Activated CD4-positive, alpha-beta memory T cell treated with anti-CD3 and anti-CD28 coated beads, Interleukin-2, amount 10 ng/mL, durations not matched to agents 7 days and 5 days (primary cell): Measurements from ENCODE around the gene DSP. TPM values are rescaled to one million over a fixed set of nuclear protein-coding genes. Genes with fewer than 3 reads are reported as not detected.
A peak's percentile ranks its signal among the peaks of the same experiment; 100 is the strongest.

Experiments
- CTCF ChIA-PET: fragments of 350-600 bp; sonication (Branson Sonifier 250); formaldehyde crosslinking; loops from one replicate; lab custom pipeline; 2021; ENCODE audit warnings: antibody characterized with exemption, inconsistent platforms; lab: Charles Lee
- POLR2A ChIA-PET: fragments of 350-600 bp; sonication (Branson Sonifier 250); formaldehyde crosslinking; loops from one replicate; lab custom pipeline; 2021; ENCODE audit warnings: antibody characterized with exemption; lab: Charles Lee
- DNase-seq: peaks from one replicate; pipeline ENCODE4 v3.0.0-alpha.2; 2020
- H3K27ac Mint-ChIP-seq: one replicate; pipeline ENCODE4 v1.8.0; 2021; ENCODE audit warnings: mild to moderate bottlenecking, mixed read lengths
- H3K27me3 Mint-ChIP-seq: one replicate; pipeline ENCODE4 v1.8.0; 2021; ENCODE audit warnings: mixed read lengths
- H3K36me3 Mint-ChIP-seq: one replicate; pipeline ENCODE4 v1.8.0; 2021; ENCODE audit warnings: low read depth, mixed read lengths
- H3K4me1 Mint-ChIP-seq: one replicate; pipeline ENCODE4 v1.8.0; 2021; ENCODE audit warnings: mixed read lengths
- H3K4me3 Mint-ChIP-seq: one replicate; pipeline ENCODE4 v1.8.0; 2021; ENCODE audit warnings: mild to moderate bottlenecking, mixed read lengths
- H3K9me3 Mint-ChIP-seq: one replicate; pipeline ENCODE4 v1.8.0; 2021; ENCODE audit warnings: mixed read lengths
- total RNA-seq, 2 experiments: library from RNA; stranded (reverse); gene quantifications; one replicate each; pipeline ENCODE4 v1.2.3, GENCODE V29; 2021

Gene DSP
- total RNA-seq, 2 experiments from 2014 or later: 0.15 to 0.33 TPM

DNA sequence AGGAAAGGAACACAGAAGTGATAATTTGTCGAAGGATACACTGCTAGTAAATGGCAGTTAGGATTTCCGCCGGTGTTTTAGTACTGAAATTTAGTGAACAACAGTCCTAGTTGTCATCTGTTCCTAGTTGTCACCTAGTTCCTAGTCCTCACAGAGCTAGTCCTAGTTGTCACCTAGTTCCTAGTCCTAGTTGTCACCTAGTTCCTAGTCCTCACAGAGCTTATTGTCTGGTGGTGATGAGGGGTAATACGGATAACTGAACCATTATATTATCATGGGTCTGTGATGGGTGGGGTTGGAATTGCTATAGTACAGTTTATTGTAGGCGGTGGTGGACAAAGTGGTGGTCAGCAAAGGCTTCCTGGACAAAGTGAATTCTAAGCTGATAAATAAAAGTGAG lies 50.3 kb downstream of the DSP start:
- Mint-ChIP-seq H3K27me3 (no peaks in the 10 kb centered on the region), H3K36me3 (peaks cover 37% of the 10 kb centered on the region), H3K9me3 (no peaks in the 10 kb centered on the region), H3K4me1 (peaks cover 35% of the 10 kb centered on the region), H3K27ac (no peak overlapping the region), H3K4me3 (peak overlapping the region; percentile 36)
- ChIA-PET CTCF (interaction anchor here (0.6 to 2.9 kb wide), 2 partner anchors 141 to 317 kb away, joined by 3 to 12 read pairs; no protein-coding TSS in a partner anchor), POLR2A (interaction anchor here (0.6 kb wide), 1 partner anchor 23 kb away, joined by 3 read pairs; no protein-coding TSS in a partner anchor)
- DNase-seq: no peak

DNA sequence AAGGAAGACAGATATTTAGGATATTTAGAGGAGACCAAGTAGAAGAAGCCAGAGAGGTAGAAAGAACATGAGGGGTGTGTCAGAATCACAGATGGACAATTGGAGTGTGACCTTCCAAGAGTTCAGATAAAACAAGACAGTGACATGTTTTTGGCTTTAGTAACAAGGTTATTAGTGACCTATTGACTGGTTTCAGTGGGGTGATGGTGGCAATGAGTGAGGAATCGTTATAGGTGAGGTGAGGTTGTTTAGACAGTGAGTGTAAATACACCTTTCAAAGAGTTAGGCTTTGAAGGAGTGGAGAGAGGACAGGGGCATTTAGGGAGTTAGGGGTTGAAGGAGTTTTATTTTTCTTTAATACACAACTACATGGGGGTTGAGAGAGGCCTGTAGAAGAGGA lies 51.8 kb downstream of the DSP start:
- no peaks in the 10 kb centered on the region for H3K9me3 Mint-ChIP-seq
- POLR2A ChIA-PET: no interaction called here
- no peaks in the 10 kb centered on the region for H3K27me3 Mint-ChIP-seq
- no peak overlapping the region for H3K4me3 Mint-ChIP-seq
- DNase-seq: no peak
- peaks cover 45% of the 10 kb centered on the region for H3K36me3 Mint-ChIP-seq
- H3K4me1 Mint-ChIP-seq: peaks cover 35% of the 10 kb centered on the region
- CTCF ChIA-PET: no interaction called here
- H3K27ac Mint-ChIP-seq: no peak overlapping the region

DNA sequence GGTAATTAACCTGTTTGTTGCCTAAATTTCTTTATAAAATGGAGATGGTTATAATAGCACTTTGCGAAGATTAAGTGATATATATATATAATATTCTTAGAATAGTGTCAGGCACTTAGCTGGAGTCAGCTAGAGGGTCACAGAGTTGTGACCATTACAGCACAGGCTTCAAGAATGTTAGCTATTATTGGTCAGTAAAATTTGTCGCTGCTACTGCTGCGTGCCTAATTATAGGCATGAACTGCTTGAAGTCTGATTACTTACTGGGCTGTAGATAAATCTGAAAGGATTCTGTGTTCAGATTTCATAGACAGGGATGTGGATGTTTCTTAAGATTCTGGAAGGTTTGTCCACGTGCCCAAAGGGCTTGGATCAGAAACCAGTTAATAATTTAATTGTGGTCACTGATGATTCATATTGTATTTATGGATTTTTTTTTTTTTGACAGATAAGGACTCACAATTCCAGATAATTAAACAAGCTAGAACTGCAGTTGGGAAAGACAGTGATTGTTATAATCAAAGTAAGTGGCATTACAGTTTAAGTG lies 53.2 kb downstream of the DSP start:
- CTCF ChIA-PET: no interaction called here
- no peak overlapping the region for H3K27ac Mint-ChIP-seq
- H3K36me3 Mint-ChIP-seq: peaks cover 55% of the 10 kb centered on the region
- no peak for DNase-seq
- POLR2A ChIA-PET: no interaction called here
- H3K27me3 Mint-ChIP-seq: no peaks in the 10 kb centered on the region
- H3K4me3 Mint-ChIP-seq: no peak overlapping the region
- peaks cover 29% of the 10 kb centered on the region for H3K4me1 Mint-ChIP-seq
- H3K9me3 Mint-ChIP-seq: no peaks in the 10 kb centered on the region

DNA sequence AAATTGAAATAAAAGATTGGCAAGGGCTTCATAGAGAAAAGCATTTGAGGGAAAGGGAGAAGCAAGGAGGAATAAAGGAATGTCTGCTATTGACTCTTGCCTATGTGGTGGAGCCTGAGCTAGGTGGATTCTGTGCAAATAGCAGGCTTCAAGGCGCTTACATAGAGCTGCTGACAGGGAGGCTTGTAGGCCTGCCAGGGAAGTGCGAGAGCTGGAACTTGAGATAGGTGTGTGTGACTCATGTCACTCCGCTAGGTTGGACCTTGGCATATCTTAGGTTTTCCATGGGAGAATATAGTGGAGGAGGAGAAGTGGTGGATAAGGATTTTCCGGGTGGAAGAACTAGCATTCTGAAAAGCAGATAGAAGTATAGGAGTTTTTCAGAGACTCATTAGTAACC lies 62.5 kb downstream of the DSP start:
- Mint-ChIP-seq H3K9me3 (no peaks in the 10 kb centered on the region), H3K4me1 (peaks cover 17% of the 10 kb centered on the region), H3K27ac (no peak overlapping the region), H3K4me3 (no peak overlapping the region), H3K27me3 (no peaks in the 10 kb centered on the region), H3K36me3 (peaks cover 73% of the 10 kb centered on the region)
- ChIA-PET POLR2A (interaction anchor here (1.1 kb wide), 1 partner anchor 14 kb away, joined by 3 read pairs; the partner anchor contains the start of gene SNRNP48), CTCF (interaction anchor here (0.8 kb wide), 1 partner anchor 12 kb away, joined by 3 read pairs; no protein-coding TSS in a partner anchor)
- no peak for DNase-seq

DNA sequence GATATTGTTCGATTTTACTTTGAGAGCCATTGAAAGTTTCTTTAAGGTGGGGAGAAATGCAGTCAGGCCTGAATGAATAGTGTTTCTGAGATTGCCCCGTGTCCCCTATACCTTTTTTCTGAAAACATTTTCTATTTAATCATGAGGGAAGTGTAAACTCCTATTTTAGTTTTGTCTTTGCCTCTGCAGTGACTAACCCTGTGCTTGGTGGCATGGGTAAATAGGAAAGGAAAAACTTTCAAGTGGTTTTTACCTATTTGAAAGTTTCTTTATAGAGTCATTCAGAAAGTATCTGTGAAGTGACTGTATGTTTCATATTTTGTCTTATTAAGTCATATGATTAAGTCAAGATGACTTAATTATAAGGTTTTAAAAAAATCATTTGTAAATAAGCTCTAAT lies 63.0 kb downstream of the DSP start:
- no peaks in the 10 kb centered on the region for H3K27me3 Mint-ChIP-seq
- ChIA-PET CTCF (interaction anchor here (0.8 kb wide), 1 partner anchor 11 kb away, joined by 3 read pairs; no protein-coding TSS in a partner anchor), POLR2A (interaction anchor here (1.1 kb wide), 1 partner anchor 15 kb away, joined by 3 read pairs; the partner anchor contains the start of gene SNRNP48)
- no peaks in the 10 kb centered on the region for H3K9me3 Mint-ChIP-seq
- peaks cover 17% of the 10 kb centered on the region for H3K4me1 Mint-ChIP-seq
- peaks cover 71% of the 10 kb centered on the region for H3K36me3 Mint-ChIP-seq
- no peak overlapping the region for H3K4me3 Mint-ChIP-seq
- no peak overlapping the region for H3K27ac Mint-ChIP-seq
- no peak for DNase-seq

DNA sequence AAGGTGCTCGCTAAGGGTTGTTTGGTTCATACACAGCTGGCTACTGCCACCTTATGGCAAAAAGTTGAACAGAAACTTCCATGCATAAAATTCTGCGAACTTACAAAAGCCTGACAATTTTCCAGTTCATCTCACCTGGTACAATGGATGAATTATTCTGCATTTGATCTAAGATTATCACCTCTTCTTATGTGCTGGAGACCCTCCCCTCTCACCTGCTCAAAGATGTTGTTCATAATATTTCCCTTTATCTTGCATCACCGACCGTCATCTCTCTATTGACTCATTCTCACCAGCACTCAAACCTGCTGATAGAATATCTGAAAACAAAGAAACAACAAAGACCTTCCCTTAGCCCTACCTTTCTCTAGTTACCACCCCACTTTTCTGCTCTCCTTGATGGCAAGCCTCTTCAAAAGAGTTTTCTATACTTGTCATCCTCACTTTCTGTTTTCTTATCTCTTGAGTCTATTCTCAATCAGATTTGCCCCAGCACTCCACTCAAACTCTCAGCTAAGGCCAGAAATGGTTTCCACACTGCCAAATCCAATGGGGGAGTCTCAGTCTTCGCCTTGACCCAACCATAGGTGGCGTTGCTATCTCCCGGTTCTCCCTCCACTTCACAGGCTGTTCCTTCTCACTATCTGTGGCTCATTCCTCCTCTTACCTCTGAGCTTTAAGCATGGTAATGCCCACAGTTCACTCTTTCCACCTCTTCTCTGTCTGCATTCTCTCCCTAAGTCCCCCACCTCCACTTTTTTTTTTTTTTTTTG lies 74.3 kb downstream of the DSP start:
- Mint-ChIP-seq H3K4me1 (peaks cover 16% of the 10 kb centered on the region), H3K27ac (no peak overlapping the region), H3K27me3 (peaks cover 5% of the 10 kb centered on the region), H3K9me3 (no peaks in the 10 kb centered on the region), H3K4me3 (no peak overlapping the region), H3K36me3 (peaks cover 11% of the 10 kb centered on the region)
- ChIA-PET CTCF (interaction anchor here (0.7 to 7.3 kb wide), 7 partner anchors 10 to 340 kb away, joined by 3 to 59 read pairs (median 3); no protein-coding TSS in a partner anchor), POLR2A (interaction anchor here (0.7 to 1.0 kb wide), 2 partner anchors 340 to 857 kb away, joined by 3 to 4 read pairs; no protein-coding TSS in a partner anchor)
- peak; percentile 37 for DNase-seq

DNA sequence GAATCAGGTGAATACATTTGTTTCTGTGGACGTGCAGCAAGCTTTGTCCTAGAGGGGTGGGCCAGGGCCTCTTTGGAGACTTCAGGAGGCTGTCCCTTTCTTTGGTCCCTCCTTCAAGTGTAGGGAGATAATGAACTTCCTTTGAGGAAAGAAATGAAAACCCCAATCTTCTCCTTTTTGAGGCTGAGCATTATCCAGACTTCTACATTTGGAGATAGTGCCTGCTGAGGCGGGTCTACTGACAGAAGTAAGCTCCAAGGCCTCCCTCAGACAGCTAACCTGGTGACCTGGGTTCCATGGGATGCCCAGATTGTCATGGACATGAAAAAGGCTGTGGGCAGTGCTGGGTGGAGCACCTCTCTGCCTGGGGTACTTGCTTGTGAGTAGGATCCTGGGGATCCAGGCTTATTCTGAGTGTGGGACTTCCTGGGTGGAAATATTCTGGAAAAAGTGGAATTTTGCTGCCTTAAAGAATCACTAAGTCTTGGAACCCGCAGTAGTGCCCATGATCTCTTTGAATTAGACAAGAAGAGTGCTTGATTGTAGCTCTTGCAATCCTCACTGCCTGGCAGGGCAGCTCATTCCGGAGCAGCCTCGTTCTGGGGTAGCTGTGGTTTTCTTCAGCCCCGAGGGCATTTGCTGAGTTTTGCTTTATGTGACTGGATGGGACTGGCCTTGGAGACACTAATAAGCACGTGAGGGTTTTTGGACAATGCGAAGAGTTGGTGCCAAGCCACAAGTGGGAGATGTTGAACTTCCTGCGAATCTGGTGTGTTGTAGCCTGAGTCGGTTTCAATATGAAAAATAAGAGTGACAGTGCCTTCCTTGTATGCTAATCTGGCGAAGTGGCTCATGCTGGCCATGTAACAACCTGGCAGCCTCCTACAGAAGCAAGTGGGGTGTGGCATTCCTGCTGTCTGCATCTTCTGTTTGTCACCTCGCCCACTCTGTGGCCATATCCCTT lies 76.6 kb downstream of the DSP start:
- Mint-ChIP-seq H3K27ac (no peak overlapping the region), H3K27me3 (peaks cover 5% of the 10 kb centered on the region), H3K9me3 (no peaks in the 10 kb centered on the region), H3K36me3 (peaks cover 3% of the 10 kb centered on the region), H3K4me3 (no peak overlapping the region), H3K4me1 (peaks cover 16% of the 10 kb centered on the region)
- POLR2A ChIA-PET: no interaction called here
- DNase-seq: no peak
- CTCF ChIA-PET: interaction anchor here (0.7 to 7.3 kb wide), 2 partner anchors 342 to 343 kb away, joined by 3 to 59 read pairs; no protein-coding TSS in a partner anchor

DNA sequence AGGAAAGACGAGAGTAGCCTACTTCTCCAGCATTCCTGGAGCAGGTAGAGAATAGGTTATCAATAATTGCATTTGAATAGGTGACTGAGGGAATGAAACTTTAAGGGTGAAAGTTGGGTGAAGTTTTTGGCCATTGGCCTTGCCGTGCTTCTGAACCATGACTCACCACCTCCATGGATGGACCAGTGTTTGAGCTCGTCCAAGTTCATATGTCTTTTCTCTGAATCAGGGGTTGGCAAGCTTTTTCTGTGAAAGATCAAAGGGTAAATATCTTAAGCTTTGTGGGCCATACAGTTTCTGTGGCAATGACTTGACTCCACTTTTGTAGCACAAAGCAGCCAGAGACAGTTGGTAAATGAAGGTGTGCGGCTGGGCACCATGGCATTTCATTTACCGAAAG lies 80.3 kb downstream of the DSP start:
- POLR2A ChIA-PET: interaction anchor here (1.0 kb wide), 1 partner anchor 9 kb away, joined by 3 read pairs; no protein-coding TSS in a partner anchor

DNA sequence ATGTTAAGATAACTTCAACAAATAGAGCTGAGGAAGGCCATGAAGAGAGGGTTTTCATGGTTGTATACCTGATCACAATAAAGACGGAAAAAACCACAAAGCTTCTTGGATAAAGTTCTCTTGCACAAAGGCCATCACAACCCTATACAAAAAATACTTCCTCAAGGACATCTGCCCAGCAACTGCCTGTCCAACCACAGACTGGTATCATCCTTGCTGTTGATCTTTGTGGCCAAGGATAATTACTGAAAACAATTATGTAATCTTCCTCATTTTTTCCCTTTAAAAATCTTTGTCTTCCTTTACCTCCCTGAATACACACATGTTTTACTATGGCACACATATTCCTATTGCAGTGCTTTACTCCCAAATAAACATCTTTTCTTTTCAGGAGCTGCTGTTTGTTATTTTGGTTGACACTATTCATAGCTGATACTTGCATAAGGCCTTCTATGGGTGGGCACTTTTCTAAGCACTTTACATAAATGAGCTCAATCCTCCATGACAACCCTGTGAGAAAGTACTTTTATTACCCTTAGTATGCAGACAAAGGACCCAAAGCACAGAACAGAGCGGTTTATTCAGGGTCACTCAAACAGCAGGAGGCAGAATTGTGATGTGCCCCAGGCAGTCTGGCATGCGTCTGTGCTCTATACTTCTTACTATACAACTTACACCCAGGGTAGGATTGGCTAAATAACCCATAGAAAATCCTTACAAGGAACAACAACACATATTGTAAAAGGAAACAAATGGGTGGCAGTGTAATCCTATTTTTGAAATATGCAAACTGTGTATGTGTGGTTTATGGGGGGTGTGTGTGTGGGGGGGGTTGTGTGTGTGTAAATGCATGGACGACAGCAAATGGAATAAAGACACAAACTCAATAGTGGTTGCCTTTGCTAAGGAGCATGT lies 83.6 kb downstream of the DSP start:
- peaks cover 11% of the 10 kb centered on the region for H3K27me3 Mint-ChIP-seq
- CTCF ChIA-PET: no interaction called here
- no peaks in the 10 kb centered on the region for H3K36me3 Mint-ChIP-seq
- POLR2A ChIA-PET: no interaction called here
- H3K9me3 Mint-ChIP-seq: no peaks in the 10 kb centered on the region
- H3K27ac Mint-ChIP-seq: no peak overlapping the region
- no peak overlapping the region for H3K4me3 Mint-ChIP-seq
- no peaks in the 10 kb centered on the region for H3K4me1 Mint-ChIP-seq
- no peak for DNase-seq

More for the DNA sequence above, 80.3 kb downstream of the DSP start:
- no peak for DNase-seq
- CTCF ChIA-PET: interaction anchor here (0.7 to 1.1 kb wide), 2 partner anchors 345 to 346 kb away, joined by 3 read pairs; no protein-coding TSS in a partner anchor
- Mint-ChIP-seq H3K4me1 (peaks cover 11% of the 10 kb centered on the region), H3K36me3 (no peaks in the 10 kb centered on the region), H3K27ac (no peak overlapping the region), H3K27me3 (peaks cover 11% of the 10 kb centered on the region), H3K4me3 (no peak overlapping the region), H3K9me3 (no peaks in the 10 kb centered on the region)

DNA sequence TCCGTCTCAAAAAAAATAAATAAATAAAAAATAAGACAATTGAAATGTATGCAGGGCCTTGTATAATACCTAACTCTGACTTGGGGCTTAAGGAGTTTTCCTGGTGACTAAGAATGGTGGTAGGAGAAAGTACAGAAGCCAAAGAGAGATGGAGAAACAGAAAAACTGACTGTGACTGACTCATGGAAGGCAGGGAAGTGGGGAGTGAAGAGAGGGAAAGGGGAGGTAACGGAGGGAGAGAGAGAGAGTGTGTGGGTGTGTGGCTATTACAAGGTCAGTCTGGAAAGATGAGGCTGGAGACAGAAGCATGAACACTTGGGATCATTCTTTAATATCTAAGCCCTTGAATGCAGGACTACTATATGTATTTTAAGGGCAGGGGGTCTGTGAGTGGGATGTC lies 87.0 kb downstream of the DSP start:
- Mint-ChIP-seq H3K4me1 (no peaks in the 10 kb centered on the region), H3K36me3 (no peaks in the 10 kb centered on the region), H3K9me3 (no peaks in the 10 kb centered on the region), H3K27ac (no peak overlapping the region), H3K27me3 (peaks cover 10% of the 10 kb centered on the region), H3K4me3 (no peak overlapping the region)
- no peak for DNase-seq
- ChIA-PET CTCF (no interaction called here), POLR2A (no interaction called here)

DNA sequence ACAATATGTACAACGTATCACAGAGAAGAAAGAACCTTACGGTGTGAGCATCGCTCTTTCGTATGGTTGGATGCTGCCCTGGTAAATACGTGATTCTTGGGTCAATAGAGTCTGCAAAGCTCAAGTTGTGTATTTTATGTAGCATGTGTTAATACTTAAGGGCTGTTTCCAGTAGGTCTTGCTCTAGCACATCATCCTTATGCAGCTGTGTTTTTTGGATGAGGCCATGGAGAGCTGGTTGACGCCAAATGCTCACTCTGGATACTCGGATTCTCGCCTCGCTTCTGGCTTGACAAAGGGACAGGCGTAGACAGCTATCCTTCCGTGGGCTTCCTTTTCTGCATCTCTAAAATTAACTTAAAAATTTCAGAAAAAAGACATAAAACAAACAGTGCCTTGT lies 87.4 kb downstream of the DSP start:
- H3K4me3 Mint-ChIP-seq: no peak overlapping the region
- no peaks in the 10 kb centered on the region for H3K9me3 Mint-ChIP-seq
- ChIA-PET CTCF (no interaction called here), POLR2A (no interaction called here)
- no peaks in the 10 kb centered on the region for H3K36me3 Mint-ChIP-seq
- DNase-seq: no peak
- no peaks in the 10 kb centered on the region for H3K4me1 Mint-ChIP-seq
- H3K27ac Mint-ChIP-seq: no peak overlapping the region
- peaks cover 8% of the 10 kb centered on the region for H3K27me3 Mint-ChIP-seq

DNA sequence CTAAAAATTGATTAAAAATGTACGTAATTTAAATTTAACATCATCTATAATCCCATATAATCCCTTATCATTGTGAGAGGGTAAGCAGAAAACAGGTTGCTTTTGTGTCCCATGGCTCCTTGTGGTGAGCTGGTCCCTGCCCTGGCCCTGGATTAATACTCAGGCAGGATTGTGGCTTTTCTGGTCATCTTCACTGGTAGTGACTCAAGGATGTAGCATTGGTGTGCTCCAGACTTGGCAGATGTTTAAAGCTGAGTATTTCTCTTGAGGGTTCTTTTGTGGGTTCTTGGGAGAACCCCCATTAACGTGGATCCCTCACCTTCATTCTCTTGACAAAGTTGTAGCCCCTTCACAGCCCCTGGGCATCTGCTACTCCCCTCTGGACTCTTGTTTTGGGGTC lies 87.8 kb downstream of the DSP start:
- H3K9me3 Mint-ChIP-seq: no peaks in the 10 kb centered on the region
- H3K4me3 Mint-ChIP-seq: no peak overlapping the region
- ChIA-PET CTCF (no interaction called here), POLR2A (no interaction called here)
- DNase-seq: no peak
- peaks cover 8% of the 10 kb centered on the region for H3K27me3 Mint-ChIP-seq
- H3K4me1 Mint-ChIP-seq: no peaks in the 10 kb centered on the region
- H3K27ac Mint-ChIP-seq: no peak overlapping the region
- no peaks in the 10 kb centered on the region for H3K36me3 Mint-ChIP-seq
